ENCODE results near the gene SMC4.

GRCh38 chr3:160402221-160403027 is 3.0 kb downstream of the SMC4 start:
- TF ChIP-seq CTCF (IDR thresholded peaks at IDR 0.05) (no peak), POLR2A (IDR thresholded peaks at IDR 0.05) (no peak)

Data from testis (tissue), 2 donors.